HepG2 (cell line): ENCODE data around the gene PKDREJ. TPM values are rescaled to one million over a fixed set of nuclear protein-coding genes. Genes with fewer than 3 reads are reported as not detected.

Experiments
- ARID3A ChIP-seq: IDR thresholded peaks from 2 replicates; pipeline ENCODE4 v1.6.1; 2012; ENCODE audit warnings: low read depth, low read length, improper control_type of control experiment
- CHD4 ChIP-seq: fragments of 200-600 bp; sonication (generic); IDR thresholded peaks from 2 replicates; pipeline ENCODE4 v1.7.0; 2017; ENCODE audit warnings: mild to moderate bottlenecking, low read length, borderline replicate concordance
- FOXO1 ChIP-seq: sonication (generic); formaldehyde crosslinking; IDR thresholded peaks from 2 replicates; pipeline ENCODE4 v1.4.0; 2020; ENCODE audit warnings: missing genetic modification reagents
- GMEB2 ChIP-seq: IDR thresholded peaks from 2 replicates; pipeline ENCODE4 v1.6.1; 2016; ENCODE audit warnings: missing biosample characterization, missing genetic modification reagents, low read depth
- PITX1 ChIP-seq: sonication (generic); formaldehyde crosslinking; IDR thresholded peaks from 2 replicates; pipeline ENCODE4 v1.5.1; 2020; ENCODE audit warnings: mild to moderate bottlenecking, missing genetic modification reagents
- SKIL ChIP-seq: sonication (generic); formaldehyde crosslinking; IDR thresholded peaks from 2 replicates; pipeline ENCODE4 v1.8.0; 2022; ENCODE audit warnings: missing genetic modification reagents, mild to moderate bottlenecking, moderate library complexity, borderline replicate concordance
- SOX6 ChIP-seq, 2 experiments: fragments of 450-650 bp in 1 of 2; sonication (generic) in 1 of 2; formaldehyde crosslinking in 1 of 2; IDR thresholded peaks; 2 replicates each; pipeline versions ENCODE4 v1.4.0 to v1.6.1; 2017 to 2020; ENCODE audit warnings: antibody characterized with exemption in 1 of 2, mild to moderate bottlenecking in 1 of 2, missing genetic modification reagents in 1 of 2
- SP4 ChIP-seq: sonication (generic); formaldehyde crosslinking; IDR thresholded peaks from 2 replicates; pipeline ENCODE4 v1.8.1; 2023; ENCODE audit warnings: mild to moderate bottlenecking, missing genetic modification reagents
- THYN1 ChIP-seq: sonication (generic); formaldehyde crosslinking; IDR thresholded peaks from 2 replicates; pipeline ENCODE4 v1.8.1; 2023; ENCODE audit warnings: low read depth, mild to moderate bottlenecking, moderate library complexity, missing genetic modification reagents, borderline replicate concordance
- U2AF2 ChIP-seq: fragments of 200-400 bp; formaldehyde crosslinking; IDR thresholded peaks from 2 replicates; pipeline ENCODE4 v1.6.1; 2017; ENCODE audit warnings: low read depth, mild to moderate bottlenecking, low read length
- ZC3H13 ChIP-seq: sonication (generic); formaldehyde crosslinking; IDR thresholded peaks from 2 replicates; pipeline ENCODE4 v1.8.1; 2023; ENCODE audit warnings: mild to moderate bottlenecking, missing genetic modification reagents, moderate library complexity
- ZKSCAN5 ChIP-seq: sonication (generic); formaldehyde crosslinking; IDR thresholded peaks from 2 replicates; pipeline ENCODE4 v1.5.1; 2020; ENCODE audit warnings: mild to moderate bottlenecking, missing genetic modification reagents
- ZNF225 ChIP-seq: sonication (generic); formaldehyde crosslinking; IDR thresholded peaks from 2 replicates; pipeline ENCODE4 v1.4.0; 2020; ENCODE audit warnings: mild to moderate bottlenecking, missing genetic modification reagents
- ZNF343 ChIP-seq: sonication (generic); formaldehyde crosslinking; IDR thresholded peaks from 2 replicates; pipeline ENCODE4 v1.4.0; 2020; ENCODE audit warnings: mild to moderate bottlenecking, missing genetic modification reagents
- ZNF547 ChIP-seq: sonication (generic); formaldehyde crosslinking; IDR thresholded peaks from 2 replicates; pipeline ENCODE4 v1.5.1; 2020; ENCODE audit warnings: mild to moderate bottlenecking, missing genetic modification reagents
- ZNF558 ChIP-seq: sonication (generic); formaldehyde crosslinking; IDR thresholded peaks from 2 replicates; pipeline ENCODE4 v1.9.0; 2022; ENCODE audit warnings: mild to moderate bottlenecking, missing genetic modification reagents, borderline replicate concordance
- ZNF672 ChIP-seq: sonication (generic); formaldehyde crosslinking; IDR thresholded peaks from 2 replicates; pipeline ENCODE4 v1.8.1; 2022; ENCODE audit warnings: missing genetic modification reagents
- ZNF768 ChIP-seq: sonication (generic); formaldehyde crosslinking; IDR thresholded peaks from 2 replicates; pipeline ENCODE4 v1.4.0; 2020; ENCODE audit warnings: missing genetic modification reagents
- ZNF776 ChIP-seq: sonication (generic); formaldehyde crosslinking; IDR thresholded peaks from 2 replicates; pipeline ENCODE4 v1.4.0; 2020; ENCODE audit warnings: mild to moderate bottlenecking, missing genetic modification reagents
- polyA plus RNA-seq, 8 experiments: library from polyadenylated mRNA; depleted of rRNA in 3 of 8; stranded (reverse) in 7 of 8; unstranded in 1 of 8; fragments of >200 nt; fragmentation: Illumina TruSeq in 4 of 8; extraction: Trizol in 4 of 8; gene quantifications; 2 replicates each; pipeline versions ENCODE4 v1.2.1 to v1.2.3, GENCODE V29; 2011 to 2016; ENCODE audit warnings: low read depth in 4 of 8, missing spikeins in 1 of 8, mixed read lengths in 1 of 8; ENCODE audit not compliant: insufficient read depth in 1 of 8
- total RNA-seq, 5 experiments: library from RNA; depleted of rRNA; stranded (reverse); fragments of >200 nt; fragmentation: Illumina TruSeq; extraction: Trizol; gene quantifications; 2 replicates each; pipeline ENCODE4 v1.2.3, GENCODE V29; 2016; ENCODE audit warnings: low read depth in 1 of 5
- TF ChIP-seq, protein P1 (sequence below): sonication (generic); formaldehyde crosslinking; IDR thresholded peaks from 2 replicates; pipeline ENCODE4 v1.8.1; 2023; ENCODE audit warnings: mild to moderate bottlenecking, moderate library complexity, missing genetic modification reagents

The PKDREJ gene
- total and polyA plus RNA-seq, 2 of the 13 experiments (the other 11 are each of a cell fraction or from before 2014, with no cell fraction given) = not detected

GRCh38 chr22:46296257-46297150 is 33.4 kb upstream of the PKDREJ start, which contains the start of gene GTSE1 (continued):
- TF ChIP-seq PITX1 (CRISPR knock-in tag) (peak; percentile 31; the same call in 1 of the 2 replicates), ZNF672 (0 out of 2 replicates have a peak, but pooled peaks have one; percentile 73), SP4 (CRISPR knock-in tag) (peak; percentile 26; the same call in 1 of the 2 replicates), ZNF558 (peak; percentile 75; the same call in 1 of the 2 replicates), ZNF343 (CRISPR knock-in tag) (peak; percentile 54; the same call in 1 of the 2 replicates), FOXO1 (CRISPR knock-in tag) (no peak; the same call in 1 of the 2 replicates), THYN1 (CRISPR knock-in tag) (peak; percentile 96; the same call in 1 of the 2 replicates), U2AF2 (no peak), ZNF547 (CRISPR knock-in tag) (no peak; the same call in 1 of the 2 replicates), ZC3H13 (CRISPR knock-in tag) (peak; percentile 97), GMEB2 (peak; percentile 59; the same call in 1 of the 2 replicates), ZKSCAN5 (CRISPR knock-in tag) (no peak), SKIL (CRISPR knock-in tag) (peak; percentile 76; the same call in 1 of the 2 replicates), ZNF225 (CRISPR knock-in tag) (no peak; the same call in 1 of the 2 replicates), ZNF768 (CRISPR knock-in tag) (peak; percentile 85), ZNF776 (CRISPR knock-in tag) (peak; percentile 51; the same call in 1 of the 2 replicates), ARID3A (no peak), SOX6 (IDR thresholded peaks at IDR 0.05) (no peak), SOX6 (CRISPR knock-in tag; IDR thresholded peaks at IDR 0.05) (peak; percentile 55), CHD4 (no peak)
- TF ChIP-seq, protein P1, sequence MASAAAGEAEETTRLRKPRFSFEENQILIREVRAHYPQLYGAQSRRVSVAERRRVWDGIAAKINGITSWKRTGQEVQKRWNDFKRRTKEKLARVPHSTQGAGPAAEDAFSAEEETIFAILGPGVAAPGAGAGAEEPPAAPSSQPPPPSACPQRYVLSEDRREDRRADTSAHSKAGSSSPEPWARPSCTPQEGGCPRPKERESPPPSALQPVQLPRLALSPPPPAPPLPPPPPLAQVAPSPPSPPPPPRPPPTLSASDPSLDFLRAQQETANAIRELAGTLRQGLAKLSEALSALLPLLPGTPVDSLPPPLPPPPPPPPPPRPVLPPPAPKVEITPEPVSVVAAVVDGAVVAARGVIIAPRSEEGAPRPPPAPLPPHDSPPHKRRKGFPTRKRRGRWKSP (CRISPR knock-in tag) = peak; percentile 96
